Hindlimb muscle (tissue), 1 donor: ENCODE measurements around the gene PRR36. TPM values are rescaled to one million over a fixed set of nuclear protein-coding genes. Genes with fewer than 3 reads are reported as not detected.
A peak's percentile ranks its signal among the peaks of the same experiment; 100 is the strongest.

ENCODE experiments used
- DNase-seq: peaks from one replicate; pipeline ENCODE4 v3.0.0-alpha.2; 2013
- polyA plus RNA-seq: library from polyadenylated mRNA; unstranded; fragments of 120-200 nt; gene quantifications from one replicate; pipeline ENCODE4 v1.2.1, GENCODE V29; 2013; ENCODE audit not compliant: insufficient read length

PRR36 gene
- polyA plus RNA-seq, 1 donor: 0.48 TPM

DNA sequence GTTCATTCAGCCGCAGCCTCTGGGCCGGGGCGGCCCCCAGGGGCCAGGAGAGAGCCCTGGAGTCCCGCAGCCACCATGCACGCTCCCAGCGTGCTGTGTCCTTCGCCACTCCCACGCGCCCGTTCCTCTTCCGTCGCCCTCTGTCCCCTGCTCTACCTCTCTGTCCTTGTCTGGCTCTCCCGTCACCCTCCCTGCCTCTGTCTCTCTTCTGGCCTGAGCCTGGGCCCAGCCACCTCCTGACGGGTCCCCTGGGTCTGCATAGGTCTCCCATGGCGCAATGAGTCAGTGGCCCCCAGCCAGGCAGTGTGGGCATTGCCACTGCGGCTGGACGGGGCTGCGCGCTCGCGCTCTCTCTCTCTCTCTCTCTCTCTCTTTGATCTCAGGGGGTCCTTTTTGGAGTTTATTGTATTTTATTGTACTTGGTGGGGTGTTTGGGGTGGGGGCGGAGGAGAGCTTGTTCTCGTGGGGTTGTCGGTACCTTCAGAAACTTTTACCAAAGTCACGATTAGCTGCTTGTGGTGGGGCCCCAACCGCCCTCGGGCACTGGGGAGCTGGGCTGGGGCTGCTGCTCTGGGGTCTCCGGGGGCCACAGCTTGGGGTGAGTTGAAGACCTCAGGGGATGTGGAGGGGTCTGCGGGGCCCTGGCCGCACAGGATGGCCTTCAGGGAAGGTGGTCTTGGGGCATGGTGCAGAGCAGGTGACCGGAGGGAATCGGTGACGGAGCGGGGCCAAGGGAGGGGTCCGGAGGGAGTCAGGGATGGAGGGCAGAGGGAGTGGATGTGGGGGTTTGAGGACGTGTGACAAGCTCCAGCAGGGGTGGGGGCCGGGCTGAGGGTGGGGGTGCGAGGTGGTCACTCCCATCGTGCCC is 38.7 kb upstream of the PRR36 start:
- no peak for DNase-seq

DNA sequence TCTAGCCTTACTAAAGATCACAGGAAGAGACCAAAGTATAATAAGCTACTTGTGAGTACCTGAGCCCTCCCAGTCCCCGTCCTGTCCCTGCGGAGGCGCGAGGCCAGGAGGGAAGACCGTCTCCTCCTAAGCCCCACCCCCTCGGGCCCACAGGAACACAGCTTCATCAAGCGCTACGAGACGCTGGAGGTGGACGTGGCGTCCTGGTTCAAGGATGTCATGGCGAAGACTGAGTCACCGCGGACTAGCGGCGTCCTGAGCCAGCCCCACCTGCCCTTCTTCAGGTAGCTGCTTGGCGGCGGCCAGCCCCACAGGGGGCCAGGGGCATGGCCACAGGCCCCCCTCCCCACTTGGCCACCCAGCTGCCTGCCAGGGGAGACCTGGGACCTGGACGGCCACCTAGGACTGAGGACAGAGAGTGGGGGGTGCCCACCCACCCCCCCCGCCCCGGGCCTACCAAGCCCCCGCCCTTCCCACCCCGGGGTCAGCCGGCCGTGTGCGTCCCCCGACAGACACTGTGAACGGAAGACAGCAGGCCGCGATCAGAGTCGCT is 38.0 kb upstream of the PRR36 start:
- no peak for DNase-seq

DNA sequence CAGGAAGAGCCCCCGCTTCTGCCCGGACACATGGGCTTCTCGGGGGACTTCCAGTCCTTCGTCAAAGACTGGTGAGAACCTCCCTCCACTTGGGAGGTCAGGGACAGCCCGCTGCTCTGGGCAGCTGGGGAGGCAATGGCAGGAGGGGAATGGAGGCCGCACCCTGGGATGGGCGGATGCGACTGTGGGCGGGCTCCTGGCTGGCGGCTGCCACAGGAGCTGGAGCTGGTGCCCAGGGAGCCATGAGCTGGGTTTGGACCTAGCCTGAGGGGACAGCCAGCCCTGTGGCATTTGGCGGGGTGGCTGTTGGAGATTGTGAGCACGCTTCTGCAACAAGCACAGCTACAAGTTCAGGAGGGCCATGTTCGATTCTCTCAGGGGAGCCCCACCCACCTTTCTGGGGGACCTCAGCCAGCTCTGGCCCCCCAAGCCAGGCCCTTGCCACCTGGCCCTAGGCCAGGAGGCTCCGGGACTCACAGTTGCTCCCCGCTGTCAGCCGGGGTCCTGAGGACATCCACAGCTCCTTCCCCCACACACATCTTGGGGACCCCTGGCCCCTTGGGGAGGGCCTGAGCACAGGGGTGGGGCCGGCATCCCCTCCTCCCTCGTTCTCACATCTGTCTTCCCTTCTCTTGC is 37.4 kb upstream of the PRR36 start:
- DNase-seq: no peak

DNA sequence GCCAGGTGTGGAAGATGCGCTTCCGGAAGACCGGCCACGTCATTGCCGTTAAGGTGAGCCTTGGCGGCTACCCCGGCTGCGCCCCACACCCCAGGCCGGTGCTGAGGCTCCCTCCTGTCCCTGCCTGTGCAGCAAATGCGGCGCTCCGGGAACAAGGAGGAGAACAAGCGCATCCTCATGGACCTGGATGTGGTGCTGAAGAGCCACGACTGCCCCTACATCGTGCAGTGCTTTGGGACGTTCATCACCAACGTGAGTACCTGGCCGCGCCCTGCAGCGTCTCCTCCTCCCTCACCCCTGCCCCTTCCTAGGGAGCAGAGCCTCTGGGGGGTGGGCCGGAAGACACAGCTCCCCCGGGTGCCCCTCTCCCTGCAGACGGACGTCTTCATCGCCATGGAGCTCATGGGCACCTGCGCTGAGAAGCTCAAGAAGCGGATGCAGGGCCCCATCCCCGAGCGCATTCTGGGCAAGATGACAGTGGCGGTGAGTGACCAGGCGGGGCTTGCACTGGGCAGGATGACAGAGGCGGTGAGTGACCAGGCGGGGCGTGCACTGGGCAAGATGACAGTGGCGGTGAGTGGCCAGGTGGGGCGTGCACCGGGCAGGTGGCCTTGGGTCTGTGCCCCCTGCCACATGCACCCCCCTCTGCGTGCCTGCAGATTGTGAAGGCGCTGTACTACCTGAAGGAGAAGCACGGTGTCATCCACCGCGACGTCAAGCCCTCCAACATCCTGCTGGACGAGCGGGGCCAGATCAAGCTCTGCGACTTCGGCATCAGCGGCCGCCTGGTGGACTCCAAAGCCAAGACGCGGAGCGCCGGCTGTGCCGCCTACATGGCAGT is 36.4 kb upstream of the PRR36 start:
- DNase-seq: no peak

DNA sequence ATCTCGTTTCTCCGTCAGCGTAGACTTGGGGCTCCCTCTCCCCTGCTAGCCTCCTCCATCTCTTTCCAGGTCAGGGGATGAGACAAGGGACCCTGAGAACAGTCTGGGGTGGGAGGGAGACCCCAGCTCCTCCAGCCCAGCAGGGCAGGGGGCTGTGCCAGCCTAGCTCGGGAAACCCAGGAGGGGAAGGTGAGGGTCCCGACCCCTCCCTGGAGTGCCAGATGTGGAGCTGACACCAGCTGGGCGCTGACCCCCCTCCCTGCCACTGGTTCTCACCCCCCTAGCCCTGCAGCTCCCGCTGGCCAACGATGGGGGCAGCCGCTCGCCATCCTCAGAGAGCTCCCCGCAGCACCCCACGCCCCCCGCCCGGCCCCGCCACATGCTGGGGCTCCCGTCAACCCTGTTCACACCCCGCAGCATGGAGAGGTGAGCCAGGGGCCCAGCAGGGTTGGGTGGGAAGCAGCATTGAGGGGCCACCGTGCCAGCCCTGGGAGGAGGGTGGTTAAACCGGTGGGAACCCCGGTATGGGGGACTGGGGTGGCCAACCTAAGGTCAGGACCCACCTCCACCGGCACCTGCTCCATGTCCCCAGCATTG is 35.4 kb upstream of the PRR36 start:
- no peak for DNase-seq

DNA sequence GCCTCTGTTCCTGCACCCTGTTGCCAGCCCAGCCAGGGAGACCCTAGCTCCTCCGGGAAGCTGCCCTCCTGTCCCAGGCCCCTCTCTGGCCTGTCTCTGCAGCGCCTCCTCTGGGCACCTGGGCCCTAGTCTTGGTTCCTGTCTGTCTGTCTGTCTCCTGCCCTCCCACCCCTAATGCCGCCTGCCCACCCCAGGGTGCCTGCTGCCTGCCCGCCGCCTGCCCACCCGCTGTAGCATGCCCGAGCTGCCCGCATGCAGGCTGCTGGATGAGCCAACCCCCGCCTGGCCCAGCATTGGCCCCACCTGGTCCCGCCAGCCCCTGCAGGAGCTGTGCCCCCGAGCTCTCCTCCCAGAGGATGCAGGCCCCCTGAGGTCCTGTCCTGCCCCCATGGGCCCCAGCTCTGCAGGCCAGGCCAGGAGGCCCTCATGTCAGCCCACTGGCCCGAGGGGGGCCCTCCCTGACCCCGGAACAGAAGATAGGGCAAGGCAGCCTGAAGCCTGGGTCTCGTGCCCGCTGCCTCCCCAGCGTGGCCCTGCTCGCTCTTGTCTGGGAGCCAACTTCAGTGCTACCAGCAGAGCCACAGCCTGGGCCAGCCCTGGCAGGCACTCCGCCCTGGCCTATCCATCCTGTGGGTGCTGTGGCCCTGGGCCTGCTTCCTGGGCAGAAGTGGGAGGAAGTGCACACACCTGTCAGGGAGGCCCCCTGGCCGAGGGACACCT is 34.7 kb upstream of the PRR36 start:
- no peak for DNase-seq

DNA sequence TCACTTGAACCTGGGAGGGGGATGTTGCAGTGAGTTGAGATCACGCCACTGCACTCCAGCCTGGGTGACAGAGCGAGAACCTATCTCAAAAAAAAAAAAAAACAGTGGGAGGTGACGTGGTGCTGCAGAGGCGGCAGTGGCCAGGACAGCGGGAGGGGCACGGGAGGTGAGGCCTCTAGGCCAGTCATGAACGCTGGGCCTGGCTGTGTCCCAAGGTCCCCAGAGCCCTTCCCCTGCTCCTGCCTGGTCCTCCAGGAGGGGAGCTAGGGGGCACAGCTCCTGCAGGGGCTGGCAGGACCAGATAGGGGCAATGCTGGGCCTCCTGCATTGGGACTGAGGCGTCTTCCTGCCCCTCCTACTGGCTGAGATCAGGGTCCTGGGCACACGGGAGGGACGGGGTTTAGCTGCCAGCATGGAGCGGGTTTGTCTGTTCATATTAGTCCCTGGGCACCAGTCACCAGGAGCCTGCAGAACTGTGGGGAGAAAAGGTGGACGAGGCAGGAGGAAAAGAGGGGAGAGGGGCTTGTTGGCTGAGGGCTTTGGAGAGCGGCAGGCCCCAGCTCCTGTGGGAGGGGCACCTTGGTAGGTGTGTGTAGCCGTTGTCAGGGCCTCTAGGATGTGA is 34.0 kb upstream of the PRR36 start:
- no peak for DNase-seq

DNA sequence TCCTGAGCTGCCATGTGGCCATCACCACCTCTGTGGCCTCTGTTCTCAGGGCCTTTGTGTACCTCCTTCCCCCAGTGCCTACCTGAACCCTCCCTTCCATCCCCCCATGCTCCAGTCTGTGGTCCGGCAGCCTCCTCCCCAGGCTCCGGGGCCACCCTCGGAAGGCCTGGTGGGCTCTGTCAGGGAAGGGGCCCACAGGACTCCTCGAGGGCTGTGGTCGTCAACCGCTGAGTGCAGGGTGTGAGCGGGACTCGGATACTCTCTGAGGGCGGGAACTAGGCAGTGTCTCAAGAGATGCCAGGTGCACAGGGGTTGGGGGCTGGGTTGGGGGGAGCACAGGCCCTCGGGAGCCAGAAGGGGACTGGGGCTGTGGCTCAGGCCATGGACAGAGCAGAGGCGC is 33.4 kb upstream of the PRR36 start:
- no peak for DNase-seq

DNA sequence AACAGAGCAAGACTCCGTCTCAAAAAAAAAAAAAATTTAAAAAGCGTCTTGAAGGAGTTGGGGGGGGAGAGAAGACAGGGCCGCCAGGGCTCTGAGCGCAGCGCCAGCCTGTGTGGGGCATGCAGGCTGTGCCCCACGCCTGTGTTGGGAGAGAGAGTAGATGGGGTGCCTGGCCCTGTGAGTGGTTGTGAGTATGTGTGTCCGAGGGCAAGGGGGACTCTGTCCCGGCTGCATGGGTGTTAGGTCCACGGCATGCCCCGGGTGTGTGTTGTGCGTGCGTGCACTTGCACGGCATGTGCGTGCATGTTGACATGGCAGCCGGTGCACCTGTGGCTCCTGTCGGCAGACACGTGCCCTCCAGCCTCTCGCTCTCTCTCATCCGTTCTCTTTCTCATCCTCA is 32.9 kb upstream of the PRR36 start:
- DNase-seq: no peak

DNA sequence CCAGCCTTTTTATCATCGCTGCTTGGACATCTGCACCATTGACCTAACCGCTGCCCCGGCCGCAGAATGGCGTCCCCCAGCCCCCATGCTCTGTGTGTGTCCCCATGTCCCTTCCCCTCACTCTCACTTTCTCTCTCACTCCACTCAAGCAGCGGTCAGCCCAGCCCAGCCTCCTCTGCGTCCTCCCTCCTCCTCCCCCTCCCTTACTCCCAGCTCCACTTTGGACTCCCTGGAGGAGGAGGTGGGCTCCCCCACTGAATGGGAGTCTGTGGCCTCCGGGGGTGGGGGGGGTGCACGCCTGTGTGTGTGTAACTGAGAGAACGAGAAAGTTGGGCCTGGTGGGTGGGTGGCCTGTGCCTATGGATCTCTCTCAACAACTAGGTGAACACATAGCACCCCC is 31.7 kb upstream of the PRR36 start:
- DNase-seq: no peak

DNA sequence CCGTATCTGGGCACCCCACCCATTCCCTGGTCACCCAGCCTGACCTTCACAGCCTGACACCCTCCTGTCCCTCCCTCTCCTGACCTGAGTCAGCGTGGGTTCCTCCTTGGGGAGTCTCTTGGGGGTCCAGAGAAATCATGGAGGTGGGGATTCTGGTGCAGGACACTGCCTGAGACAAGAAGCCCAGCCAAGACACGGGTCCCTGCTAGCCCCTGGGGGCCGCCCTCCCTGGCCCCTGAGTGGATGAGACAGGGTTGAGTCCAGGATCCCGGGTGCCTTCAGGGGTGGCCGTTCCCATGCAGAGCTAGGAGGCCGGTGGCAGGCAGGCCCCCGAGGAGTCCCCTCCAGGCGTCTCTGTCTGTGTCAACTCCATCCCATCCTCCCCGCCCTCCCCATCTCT is 31.1 kb upstream of the PRR36 start:
- DNase-seq: no peak

DNA sequence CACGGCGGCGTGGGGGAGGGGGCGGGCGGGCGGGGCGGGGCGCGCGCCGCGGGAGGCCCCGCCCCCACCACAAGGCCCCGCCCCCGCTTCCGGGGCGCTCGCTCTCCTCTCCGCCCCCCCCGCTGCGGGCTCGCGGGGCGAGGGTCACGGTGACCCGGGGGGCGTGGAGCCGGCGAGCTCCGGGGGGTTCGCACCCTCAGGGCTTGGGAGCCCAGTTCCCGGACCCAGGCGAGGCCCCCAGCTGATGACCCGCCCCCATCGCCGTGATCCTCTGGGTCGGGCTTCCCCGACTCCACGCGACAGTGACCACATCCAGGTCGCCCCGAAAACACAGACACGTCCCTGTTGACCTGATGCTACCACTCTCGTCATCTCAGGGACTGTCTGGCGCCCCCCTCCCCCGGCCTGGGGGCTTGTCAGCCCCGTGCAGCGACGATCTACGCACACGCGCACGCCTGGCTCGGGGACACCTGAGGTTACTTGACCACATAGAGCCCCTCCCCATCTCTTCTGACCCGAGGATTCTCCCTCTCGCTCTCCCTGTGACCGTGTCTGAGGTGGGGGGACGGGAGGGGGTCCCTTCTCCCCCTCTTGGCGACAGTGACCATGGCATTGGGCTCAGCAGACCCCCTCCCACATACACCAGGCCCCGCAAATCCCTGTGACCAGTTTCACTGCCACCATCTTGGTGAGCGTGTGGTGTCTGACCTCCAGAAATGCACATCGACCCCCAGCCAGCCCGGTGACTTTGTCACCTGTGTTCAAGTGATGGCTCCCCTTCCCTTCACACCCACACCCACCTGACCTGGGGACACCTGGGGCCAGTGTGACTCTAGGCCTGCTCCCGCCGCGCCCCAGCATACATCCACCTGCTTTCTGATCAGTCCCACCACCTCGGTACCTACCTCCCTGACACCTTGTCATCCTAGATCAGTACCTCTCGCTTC is 30.2 kb upstream of the PRR36 start:
- DNase-seq: no peak

DNA sequence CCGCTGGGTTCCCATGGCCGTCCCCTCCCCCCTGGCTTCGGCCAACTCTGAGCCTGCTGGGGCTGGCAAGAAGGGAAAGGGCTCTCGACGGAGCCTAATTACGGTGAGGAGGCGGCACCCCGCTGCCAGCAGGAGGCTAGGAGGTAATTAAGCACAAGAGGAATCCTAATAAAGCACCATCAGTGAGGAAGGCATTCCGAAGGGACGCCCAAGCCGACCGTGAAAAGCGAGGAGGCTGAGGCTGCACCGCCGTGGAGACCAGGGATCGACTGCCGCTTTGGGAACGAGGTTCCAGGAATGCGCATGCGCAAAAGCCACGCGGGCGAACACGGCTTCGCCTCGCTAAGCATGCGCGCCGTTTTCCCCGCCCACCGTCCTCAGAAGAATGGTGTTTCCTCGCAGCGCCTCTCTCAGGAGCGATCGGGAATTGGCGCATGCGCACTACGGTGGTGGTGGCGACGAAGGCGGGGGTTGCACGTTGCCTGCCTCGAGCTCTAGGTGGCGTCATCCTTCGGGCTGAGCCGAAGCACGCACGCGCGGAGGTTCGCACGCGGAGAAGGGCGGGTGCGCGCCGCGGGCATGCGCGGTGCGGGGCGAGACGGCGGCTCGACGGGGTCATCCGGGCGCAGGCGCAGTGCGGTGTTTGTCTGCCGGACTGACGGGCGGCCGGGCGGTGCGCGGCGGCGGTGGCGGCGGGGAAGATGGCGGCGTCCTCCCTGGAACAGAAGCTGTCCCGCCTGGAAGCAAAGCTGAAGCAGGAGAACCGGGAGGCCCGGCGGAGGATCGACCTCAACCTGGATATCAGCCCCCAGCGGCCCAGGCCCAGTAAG is 29.3 kb upstream of the PRR36 start, which contains the start of gene MAP2K7:
TSS of gene MAP2K7 (plus strand) at position 634 of the 830 bp plus-strand sequence. CDS start at position 702, 68 bp downstream.
- peak; percentile 100 for DNase-seq

DNA sequence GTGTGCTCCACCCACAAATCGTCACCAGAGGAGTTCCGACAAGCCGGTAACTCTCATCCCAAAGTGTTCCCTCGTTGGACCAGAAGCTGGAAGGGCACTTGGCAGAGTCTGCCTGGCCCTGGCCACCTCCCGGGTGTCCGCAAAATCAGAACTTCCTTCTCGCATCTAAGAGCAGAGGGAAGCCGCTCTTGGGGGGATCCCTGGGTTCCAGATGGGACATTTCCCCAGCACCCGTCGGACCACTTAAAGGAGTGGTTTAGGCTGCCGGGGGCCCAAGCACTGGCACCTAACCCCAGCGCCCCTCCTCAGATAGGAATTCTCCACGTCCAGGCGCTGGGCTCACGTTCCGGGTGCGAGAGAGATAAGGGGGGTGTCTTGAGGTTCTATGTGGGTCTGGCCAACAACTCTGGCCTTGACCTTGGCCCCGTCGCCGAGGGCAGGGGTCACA is 28.6 kb upstream of the PRR36 start:
- DNase-seq: no peak

DNA sequence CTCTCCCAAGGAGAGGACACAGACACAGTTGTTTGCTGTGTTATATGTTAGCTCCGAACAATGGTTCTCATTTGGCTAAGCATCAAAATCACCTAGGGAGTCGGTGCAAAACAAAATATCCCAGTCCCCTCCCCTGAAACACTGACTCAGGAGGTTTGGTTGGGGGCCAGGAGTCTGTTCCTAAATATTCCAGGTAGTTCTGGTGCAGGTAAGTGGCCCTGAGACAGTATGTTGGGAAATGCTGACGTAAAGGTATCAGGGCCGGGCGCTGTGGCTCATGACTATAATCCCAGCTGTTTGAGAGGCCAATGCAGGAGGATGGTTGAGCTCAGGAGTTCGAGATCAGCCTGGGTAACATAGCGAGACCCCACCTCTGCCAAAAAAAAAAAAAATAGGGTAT is 27.1 kb upstream of the PRR36 start:
- no peak for DNase-seq

DNA sequence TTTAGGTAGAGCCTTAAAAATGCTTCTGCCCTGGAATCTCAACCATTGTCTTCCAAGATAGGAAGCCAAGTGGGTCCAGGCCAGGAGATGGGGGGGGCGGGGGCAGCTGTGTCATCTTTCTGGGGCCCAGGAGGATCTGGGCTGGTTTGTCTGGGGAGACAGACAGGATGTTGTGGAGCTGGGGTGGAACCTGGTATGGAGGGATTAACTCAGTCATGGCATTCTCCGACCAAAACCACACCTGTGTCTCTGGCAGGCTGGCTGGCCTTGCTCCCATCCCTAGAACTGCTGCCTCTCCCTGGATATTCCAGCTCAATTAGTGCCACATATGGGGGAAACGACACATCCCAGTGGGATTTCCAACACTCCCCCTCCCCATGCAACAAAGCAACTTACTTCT is 26.7 kb upstream of the PRR36 start:
- no peak for DNase-seq

DNA sequence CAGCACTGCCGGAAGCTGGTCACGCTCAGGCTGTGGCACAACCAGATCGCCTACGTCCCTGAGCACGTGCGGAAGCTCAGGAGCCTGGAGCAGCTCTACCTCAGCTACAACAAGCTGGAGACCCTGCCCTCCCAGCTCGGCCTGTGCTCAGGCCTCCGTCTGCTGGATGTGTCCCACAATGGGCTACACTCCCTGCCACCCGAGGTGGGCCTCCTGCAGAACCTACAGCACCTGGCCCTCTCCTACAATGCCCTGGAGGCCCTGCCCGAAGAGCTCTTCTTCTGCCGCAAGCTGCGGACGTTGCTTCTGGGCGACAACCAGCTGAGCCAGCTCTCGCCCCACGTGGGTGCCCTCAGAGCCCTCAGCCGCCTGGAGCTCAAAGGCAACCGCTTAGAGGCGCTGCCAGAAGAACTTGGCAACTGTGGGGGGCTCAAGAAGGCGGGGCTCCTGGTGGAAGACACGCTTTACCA is 26.2 kb upstream of the PRR36 start:
- no peak for DNase-seq

DNA sequence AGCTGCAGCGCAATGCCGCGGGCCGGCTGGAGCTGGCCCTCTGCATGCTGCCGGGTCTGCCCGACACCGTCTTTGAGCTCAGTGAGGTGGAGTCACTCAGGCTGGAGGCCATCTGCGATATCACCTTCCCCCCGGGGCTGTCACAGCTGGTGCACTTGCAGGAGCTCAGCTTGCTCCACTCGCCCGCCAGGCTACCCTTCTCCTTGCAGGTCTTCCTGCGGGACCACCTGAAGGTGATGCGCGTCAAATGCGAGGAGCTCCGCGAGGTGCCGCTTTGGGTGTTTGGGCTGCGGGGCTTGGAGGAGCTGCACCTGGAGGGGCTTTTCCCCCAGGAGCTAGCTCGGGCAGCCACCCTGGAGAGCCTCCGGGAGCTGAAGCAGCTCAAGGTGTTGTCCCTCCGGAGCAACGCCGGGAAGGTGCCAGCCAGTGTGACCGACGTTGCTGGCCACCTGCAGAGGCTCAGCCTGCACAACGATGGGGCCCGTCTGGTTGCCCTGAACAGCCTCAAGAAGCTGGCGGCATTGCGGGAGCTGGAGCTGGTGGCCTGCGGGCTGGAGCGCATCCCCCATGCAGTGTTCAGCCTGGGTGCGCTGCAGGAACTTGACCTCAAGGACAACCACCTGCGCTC is 25.7 kb upstream of the PRR36 start:
- DNase-seq: no peak
